ENCODE measurements around the gene MN1.

DNA sequence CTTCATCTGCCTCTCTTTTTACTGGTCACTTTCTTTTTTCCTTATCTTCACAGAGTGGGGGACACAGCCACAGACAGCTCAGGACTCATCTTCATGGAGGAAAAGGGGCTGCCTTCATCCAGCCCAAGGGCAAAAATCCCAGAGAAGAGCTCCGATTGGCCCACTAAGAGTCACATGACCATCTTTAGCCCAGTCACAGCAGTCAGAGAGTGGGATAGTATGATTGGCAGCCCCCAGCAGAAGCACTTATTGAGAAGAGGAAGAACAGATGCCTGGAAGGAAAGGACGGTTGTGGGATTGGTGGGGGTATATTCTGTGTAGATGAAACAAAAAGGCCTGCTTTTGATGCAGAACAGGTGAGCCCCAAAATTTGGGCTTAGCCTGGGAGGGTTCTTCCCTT lies 77.8 kb downstream of the MN1 start:
- TF ChIP-seq GATA2 (IDR thresholded peaks at IDR 0.05; ENCODE audit: low read depth, low read length) (no peak), GATA3 (IDR thresholded peaks at IDR 0.05; ENCODE audit: low read depth, low read length) (no peak)
